GM10248 (cell line): Measurements from ENCODE around the gene DKK3.

Experiments
- CTCF ChIA-PET: fragments of 300-600 bp; sonication (Branson Sonifier 250); formaldehyde crosslinking; extraction: SDS; loops from one replicate; lab custom pipeline; 2021; ENCODE audit warnings: antibody characterized with exemption; lab: Yijun Ruan, JAX
- POLR2A ChIA-PET: fragments of 350-650 bp; sonication (Branson Sonifier 250); formaldehyde crosslinking; extraction: SDS; loops from one replicate; lab custom pipeline; 2020; ENCODE audit warnings: antibody characterized with exemption; lab: Yijun Ruan, JAX
- DNase-seq: peaks from one replicate; pipeline ENCODE4 v3.0.0; 2012; ENCODE audit errors: extremely low spot score
- TF ChIP-seq, protein P1 (sequence below): IDR thresholded peaks from 2 replicates; pipeline ENCODE4 v1.5.1; 2012; ENCODE audit warnings: mild to moderate bottlenecking, low read depth; ENCODE audit errors: extremely low read depth, missing control alignments, control extremely low read depth

The DKK3 gene

DNA sequence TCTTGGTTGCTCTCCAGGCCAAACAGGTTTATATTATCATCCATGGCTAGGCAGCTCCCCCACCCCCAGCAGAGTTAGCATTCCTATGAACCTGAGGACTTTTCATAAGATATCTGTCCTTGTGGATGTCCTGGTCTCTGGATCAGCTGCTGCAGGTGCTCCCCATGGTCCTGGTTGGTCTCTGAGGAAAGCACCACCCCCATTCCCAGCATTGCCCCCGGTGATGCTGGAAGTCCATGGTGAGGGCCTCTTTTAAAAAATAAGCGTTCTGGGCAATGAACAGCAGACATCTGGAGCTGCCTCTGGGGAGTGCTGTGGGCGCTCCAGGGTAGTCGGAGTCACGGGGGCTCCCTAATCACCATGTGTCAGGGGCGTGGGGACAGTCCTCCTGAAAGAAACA lies 26.6 kb downstream of the DKK3 start:
- ChIA-PET POLR2A (no interaction called here), CTCF (interaction anchor here (1.9 kb wide), 1 partner anchor 15 kb away, joined by 7 read pairs; no protein-coding TSS in a partner anchor)
- TF ChIP-seq, protein P1, sequence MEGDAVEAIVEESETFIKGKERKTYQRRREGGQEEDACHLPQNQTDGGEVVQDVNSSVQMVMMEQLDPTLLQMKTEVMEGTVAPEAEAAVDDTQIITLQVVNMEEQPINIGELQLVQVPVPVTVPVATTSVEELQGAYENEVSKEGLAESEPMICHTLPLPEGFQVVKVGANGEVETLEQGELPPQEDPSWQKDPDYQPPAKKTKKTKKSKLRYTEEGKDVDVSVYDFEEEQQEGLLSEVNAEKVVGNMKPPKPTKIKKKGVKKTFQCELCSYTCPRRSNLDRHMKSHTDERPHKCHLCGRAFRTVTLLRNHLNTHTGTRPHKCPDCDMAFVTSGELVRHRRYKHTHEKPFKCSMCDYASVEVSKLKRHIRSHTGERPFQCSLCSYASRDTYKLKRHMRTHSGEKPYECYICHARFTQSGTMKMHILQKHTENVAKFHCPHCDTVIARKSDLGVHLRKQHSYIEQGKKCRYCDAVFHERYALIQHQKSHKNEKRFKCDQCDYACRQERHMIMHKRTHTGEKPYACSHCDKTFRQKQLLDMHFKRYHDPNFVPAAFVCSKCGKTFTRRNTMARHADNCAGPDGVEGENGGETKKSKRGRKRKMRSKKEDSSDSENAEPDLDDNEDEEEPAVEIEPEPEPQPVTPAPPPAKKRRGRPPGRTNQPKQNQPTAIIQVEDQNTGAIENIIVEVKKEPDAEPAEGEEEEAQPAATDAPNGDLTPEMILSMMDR: no peak
- no peak for DNase-seq

DNA sequence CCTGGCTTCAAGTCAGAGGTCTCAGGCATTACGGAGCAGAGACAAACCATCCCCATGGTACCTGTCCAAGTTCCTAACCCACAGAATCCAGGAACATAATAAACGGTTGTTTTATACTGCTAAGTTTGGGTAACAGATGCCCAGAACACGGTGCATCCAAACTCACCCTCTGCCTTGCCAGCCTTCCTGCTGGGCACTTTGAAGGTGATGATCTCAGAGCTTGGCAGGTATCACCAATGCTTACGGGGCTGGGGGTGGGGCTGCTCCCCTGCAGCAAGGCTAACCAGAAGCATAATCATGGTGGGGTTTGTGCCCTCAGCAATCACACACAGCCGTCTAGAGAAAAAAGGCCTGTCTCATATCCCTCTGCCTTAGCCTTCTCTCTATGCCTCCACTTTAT lies 27.1 kb downstream of the DKK3 start:
- TF ChIP-seq, protein P1: no peak
- POLR2A ChIA-PET: no interaction called here
- CTCF ChIA-PET: interaction anchor here (1.9 kb wide), 1 partner anchor 14 kb away, joined by 7 read pairs; no protein-coding TSS in a partner anchor
- DNase-seq: no peak

DNA sequence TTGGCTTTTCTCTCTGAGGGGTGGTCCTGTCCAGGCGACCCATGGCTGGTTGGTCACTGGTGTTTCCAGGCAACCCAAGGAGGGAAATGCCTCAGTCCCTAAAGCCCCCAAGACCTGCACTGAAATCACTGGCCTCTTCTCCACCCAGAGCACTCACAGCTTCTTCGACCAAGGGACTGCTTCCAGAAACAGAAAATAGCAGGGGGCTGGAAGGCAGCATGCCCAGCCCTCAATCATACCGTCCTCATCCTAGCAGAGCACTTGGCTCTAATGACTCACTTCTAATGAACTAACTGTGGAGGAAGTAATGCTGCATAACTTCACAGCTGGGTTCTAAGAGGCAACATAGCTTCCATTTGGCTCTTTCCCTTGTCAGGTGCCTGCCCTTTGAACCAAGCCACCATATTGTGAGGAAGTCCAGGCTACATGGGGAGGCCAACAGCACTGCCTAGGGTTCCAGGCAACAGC lies 27.6 kb downstream of the DKK3 start:
- DNase-seq: no peak
- ChIA-PET POLR2A (no interaction called here), CTCF (interaction anchor here (1.9 kb wide), 1 partner anchor 14 kb away, joined by 7 read pairs; no protein-coding TSS in a partner anchor)
- TF ChIP-seq, protein P1: no peak

DNA sequence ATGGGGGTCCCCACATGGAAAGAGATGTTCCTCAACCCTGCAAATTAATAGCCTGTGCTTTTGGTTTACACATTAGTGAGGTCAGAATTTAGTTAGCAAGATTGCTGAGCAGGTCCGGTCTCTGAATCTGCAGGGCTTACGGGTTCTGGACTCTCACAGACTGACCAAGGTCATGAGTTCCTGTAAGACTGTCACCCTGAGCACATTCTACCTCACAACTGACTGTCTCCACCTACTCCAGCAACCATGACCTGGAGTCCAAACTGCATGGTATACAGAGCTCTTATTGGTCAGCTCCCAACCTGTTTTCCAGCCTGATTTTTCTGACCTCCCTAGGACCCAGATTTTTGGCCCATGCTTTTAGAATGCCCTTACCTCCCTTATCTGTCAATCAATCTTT lies 28.2 kb downstream of the DKK3 start:
- ChIA-PET CTCF (interaction anchor here (1.3 to 2.8 kb wide), 2 partner anchors 13 to 14 kb away, joined by 3 to 9 read pairs; no protein-coding TSS in a partner anchor), POLR2A (no interaction called here)

DNA sequence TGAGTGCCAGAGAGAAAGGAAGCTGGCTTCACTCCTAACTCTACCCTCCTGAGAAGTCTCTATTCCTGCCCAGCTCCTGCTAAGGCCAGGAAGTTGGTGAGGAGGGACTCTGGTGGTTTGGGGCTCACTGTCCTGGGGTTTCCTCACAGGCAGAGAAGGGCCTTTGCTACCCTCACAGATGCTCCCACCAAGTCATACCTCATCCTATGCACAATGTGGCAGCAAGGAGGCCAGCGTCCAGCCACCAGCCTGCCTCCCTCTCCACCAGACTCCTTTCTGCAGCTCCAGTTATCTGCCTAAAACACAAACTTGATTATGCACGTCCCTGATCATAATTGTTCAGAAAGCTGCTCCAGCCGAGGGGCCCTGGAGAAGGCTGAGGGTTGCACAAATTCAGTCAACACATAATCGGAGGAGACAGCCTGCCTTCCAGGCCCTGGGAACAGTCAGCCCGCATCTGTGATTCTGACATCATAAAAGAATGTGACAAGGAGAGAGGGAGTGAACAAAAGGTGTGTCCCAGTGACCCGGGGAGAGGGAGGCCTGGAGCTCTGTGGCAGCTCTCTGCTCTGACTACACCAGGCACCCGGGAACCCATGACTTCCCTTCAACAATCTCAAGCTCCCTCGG lies 28.8 kb downstream of the DKK3 start:
- TF ChIP-seq, protein P1: no peak
- ChIA-PET POLR2A (no interaction called here), CTCF (interaction anchor here (0.7 to 2.8 kb wide), 5 partner anchors 13 to 68 kb away, joined by 3 to 9 read pairs (median 3); no protein-coding TSS in a partner anchor)

More for the DNA sequence above, 28.2 kb downstream of the DKK3 start:
- TF ChIP-seq, protein P1: no peak
- DNase-seq: no peak

DNA sequence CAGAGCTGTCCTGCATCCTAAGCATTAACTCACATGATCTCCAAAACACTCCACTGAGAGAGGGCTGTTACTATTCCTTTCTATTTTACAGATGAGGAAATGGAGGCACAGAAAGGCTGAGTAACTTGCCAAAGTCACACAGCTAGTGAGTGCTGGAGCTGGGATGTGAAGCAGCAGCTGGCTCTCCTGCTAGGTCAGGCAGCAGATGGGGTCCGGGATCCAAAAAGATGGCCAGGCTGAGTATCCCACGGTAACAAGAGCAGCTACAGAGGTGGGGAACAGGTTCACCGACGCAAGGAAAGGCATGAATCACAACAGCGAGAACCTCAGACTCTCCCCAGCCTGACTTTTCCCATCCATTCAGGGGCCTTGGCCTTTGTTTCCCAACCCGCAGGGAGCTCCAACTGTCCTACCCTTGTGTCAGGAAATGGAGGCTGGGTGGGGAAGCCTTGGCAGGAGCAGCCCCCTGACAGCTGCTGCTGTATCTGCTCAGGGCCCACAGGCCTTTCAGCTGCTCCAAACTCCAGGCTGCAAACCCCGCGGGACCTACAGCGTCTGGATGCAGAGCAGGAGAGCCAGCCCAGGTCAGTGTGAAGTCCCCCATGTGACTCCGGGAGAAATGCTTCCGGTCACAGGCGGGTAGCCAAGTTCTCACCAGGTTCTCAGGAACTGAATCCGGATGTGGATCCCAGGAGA lies 29.5 kb downstream of the DKK3 start:
- ChIA-PET POLR2A (no interaction called here), CTCF (interaction anchor here (0.7 to 2.8 kb wide), 5 partner anchors 12 to 69 kb away, joined by 3 to 9 read pairs (median 3); no protein-coding TSS in a partner anchor)
- DNase-seq: no peak
- TF ChIP-seq, protein P1: no peak

More for the DNA sequence above, 28.8 kb downstream of the DKK3 start:
- no peak for DNase-seq
